ENCODE data around the gene RELCH. TPM values are rescaled to one million over a fixed set of nuclear protein-coding genes. Genes with fewer than 3 reads are reported as not detected.

Gene RELCH
- total and polyA plus RNA-seq, 10 of the 15 experiments (the other 5 are each of a cell fraction or from before 2014, with no cell fraction given), result 3.1 to 23.6 (median 14.5) TPM

- TF ChIP-seq ETV6 (conservative IDR thresholded peaks at IDR 0.05 in 1 of 2, IDR thresholded peaks at IDR 0.05 in 1 of 2; ENCODE audit: borderline replicate concordance in 1 of 2, low read depth in 1 of 2) (no peak), SMARCA5 (IDR thresholded peaks at IDR 0.05) (no peak), ZBTB40 (IDR thresholded peaks at IDR 0.05; ENCODE audit: borderline replicate concordance) (no peak), CBX5 (IDR thresholded peaks at IDR 0.05; ENCODE audit: low read depth) (no peak), MYB (IDR thresholded peaks at IDR 0.05; ENCODE audit: borderline replicate concordance, low read depth, low read length) (no peak), SPI1 (IDR thresholded peaks at IDR 0.05; ENCODE audit: borderline replicate concordance, insufficient read depth, low read depth, low read length) (peak; percentile 96), ZSCAN29 (IDR thresholded peaks at IDR 0.05) (no peak), PML (IDR thresholded peaks at IDR 0.05; ENCODE audit: low read length) (no peak), E2F8 (IDR thresholded peaks at IDR 0.05; ENCODE audit: low read depth, partially characterized antibody) (no peak), SP1 (IDR thresholded peaks at IDR 0.05; ENCODE audit: low read depth, low read length) (no peak), MAX (IDR thresholded peaks at IDR 0.05; ENCODE audit: low read depth, low read length) (no peak), MYC (IDR thresholded peaks at IDR 0.05; ENCODE audit: insufficient read depth, insufficient read length, insufficient replicate concordance, low read length, severe bottlenecking) (no peak), NFIC (IDR thresholded peaks at IDR 0.05; ENCODE audit: low read depth, low read length) (peak; percentile 61; the same call in 1 of the 2 replicates), ZBTB11 (CRISPR knock-in tag; IDR thresholded peaks at IDR 0.05) (no peak), FOS (IDR thresholded peaks at IDR 0.05; ENCODE audit: borderline replicate concordance, extremely low read depth, insufficient read length) (no peak), WRNIP1 (IDR thresholded peaks at IDR 0.05; ENCODE audit: borderline replicate concordance, low read depth, low read length) (no peak), YBX1 (IDR thresholded peaks at IDR 0.05) (no peak), YY1 (IDR thresholded peaks at IDR 0.05; ENCODE audit: low read depth, low read length) (no peak), HSF1 (IDR thresholded peaks at IDR 0.05; ENCODE audit: low read depth, low read length) (no peak)
These were observed 101.6 kb downstream of the RELCH start (continued) for GRCh38 chr18:62288665-62289008.
